ENCODE measurements around the gene CTPS2. TPM values are rescaled to one million over a fixed set of nuclear protein-coding genes. Genes with fewer than 3 reads are reported as not detected.

Gene CTPS2
- polyA plus RNA-seq, 1 of the 3 experiments (the other 2 are of a cell fraction), result 6.1 TPM

DNA sequence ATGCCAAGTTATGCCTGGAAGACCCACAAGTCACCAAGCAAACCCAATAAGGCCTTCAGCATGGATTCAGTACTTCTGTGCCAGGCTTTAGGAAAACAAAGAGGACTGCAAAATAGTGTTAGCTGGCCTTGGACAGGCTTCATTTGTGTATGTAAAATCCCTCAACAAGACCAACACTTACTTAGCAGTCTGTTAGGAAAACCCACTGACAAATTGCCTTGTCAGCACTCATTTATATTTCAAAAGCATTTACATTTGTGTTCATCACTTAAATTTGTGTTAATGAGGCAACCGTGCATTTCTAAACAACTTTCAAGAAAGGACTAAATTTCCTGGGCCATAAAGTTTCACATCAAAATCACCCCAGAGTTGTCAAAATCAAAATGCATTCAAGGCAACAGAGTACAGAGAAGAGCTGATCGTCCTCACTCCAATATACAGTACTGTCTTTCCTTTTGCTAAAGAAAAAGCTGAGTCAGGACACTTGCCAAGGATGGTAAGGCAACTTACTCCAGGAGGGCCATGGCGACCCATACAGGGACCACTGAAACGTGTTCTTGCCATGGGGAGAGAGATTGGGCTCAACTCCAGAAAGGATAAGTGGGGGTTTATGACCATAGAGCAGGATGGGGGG, 61.0 kb downstream of the CTPS2 start:
- Histone ChIP-seq H3F3A (replicated peaks; ENCODE audit: insufficient read depth) (no peaks in the 10 kb centered on the region), H2AFZ (ENCODE audit: low read depth) (no peak overlapping the region), H3K27me3 (ENCODE audit: insufficient read depth) (no peaks in the 10 kb centered on the region), H3K27ac (ENCODE audit: low read depth in 2 of 2, low read length in 1 of 2) (no peak overlapping the region), H3K9me2 (no peaks in the 10 kb centered on the region), H3K4me1 (ENCODE audit: control insufficient read depth in 1 of 2, insufficient read depth in 2 of 2, low read depth in 1 of 2, low read length in 1 of 2) (peaks cover 0 to 21% of the 10 kb centered on the region in 2 experiments; a peak in 1 of 4 replicates), H3K79me2 (ENCODE audit: insufficient read depth) (no peaks in the 10 kb centered on the region), H3K9ac (no peak overlapping the region), H3K9me3 (no peaks in the 10 kb centered on the region), H4K20me1 (ENCODE audit: insufficient read depth) (no peaks in the 10 kb centered on the region), H3K36me3 (replicated peaks in 1 of 2; ENCODE audit: control insufficient read depth in 1 of 2, insufficient read depth in 2 of 2, low read length in 1 of 2) (peaks cover 0 to 5% of the 10 kb centered on the region in 2 experiments), H3K4me2 (no peak overlapping the region), H3K4me3 (ENCODE audit: low read depth in 2 of 2, low read length in 1 of 2) (no peak overlapping the region)
- TF ChIP-seq MEF2A (IDR thresholded peaks at IDR 0.05; ENCODE audit: borderline replicate concordance, low read depth) (no peak), FOXM1 (IDR thresholded peaks at IDR 0.05; ENCODE audit: low read depth) (no peak), EZH2phosphoT487 (IDR thresholded peaks at IDR 0.05; ENCODE audit: borderline replicate concordance, low read depth) (no peak), NFIC (IDR thresholded peaks at IDR 0.05; ENCODE audit: borderline replicate concordance) (no peak), JUND (IDR thresholded peaks at IDR 0.05) (no peak)
- TF ChIP-seq, protein P1, sequence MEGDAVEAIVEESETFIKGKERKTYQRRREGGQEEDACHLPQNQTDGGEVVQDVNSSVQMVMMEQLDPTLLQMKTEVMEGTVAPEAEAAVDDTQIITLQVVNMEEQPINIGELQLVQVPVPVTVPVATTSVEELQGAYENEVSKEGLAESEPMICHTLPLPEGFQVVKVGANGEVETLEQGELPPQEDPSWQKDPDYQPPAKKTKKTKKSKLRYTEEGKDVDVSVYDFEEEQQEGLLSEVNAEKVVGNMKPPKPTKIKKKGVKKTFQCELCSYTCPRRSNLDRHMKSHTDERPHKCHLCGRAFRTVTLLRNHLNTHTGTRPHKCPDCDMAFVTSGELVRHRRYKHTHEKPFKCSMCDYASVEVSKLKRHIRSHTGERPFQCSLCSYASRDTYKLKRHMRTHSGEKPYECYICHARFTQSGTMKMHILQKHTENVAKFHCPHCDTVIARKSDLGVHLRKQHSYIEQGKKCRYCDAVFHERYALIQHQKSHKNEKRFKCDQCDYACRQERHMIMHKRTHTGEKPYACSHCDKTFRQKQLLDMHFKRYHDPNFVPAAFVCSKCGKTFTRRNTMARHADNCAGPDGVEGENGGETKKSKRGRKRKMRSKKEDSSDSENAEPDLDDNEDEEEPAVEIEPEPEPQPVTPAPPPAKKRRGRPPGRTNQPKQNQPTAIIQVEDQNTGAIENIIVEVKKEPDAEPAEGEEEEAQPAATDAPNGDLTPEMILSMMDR (IDR thresholded peaks at IDR 0.05), result no peak
- no peak for DNase-seq
- ChIA-PET POLR2A (interaction anchor here (0.6 kb wide), 1 partner anchor 34 kb away, joined by 3 read pairs; no protein-coding TSS in a partner anchor), CTCF (no interaction called here)
- WGBS (ENCODE audit: low lambda C conversion rate), result 77% methylated on average over 4 of the region's 4 CpGs

DNA sequence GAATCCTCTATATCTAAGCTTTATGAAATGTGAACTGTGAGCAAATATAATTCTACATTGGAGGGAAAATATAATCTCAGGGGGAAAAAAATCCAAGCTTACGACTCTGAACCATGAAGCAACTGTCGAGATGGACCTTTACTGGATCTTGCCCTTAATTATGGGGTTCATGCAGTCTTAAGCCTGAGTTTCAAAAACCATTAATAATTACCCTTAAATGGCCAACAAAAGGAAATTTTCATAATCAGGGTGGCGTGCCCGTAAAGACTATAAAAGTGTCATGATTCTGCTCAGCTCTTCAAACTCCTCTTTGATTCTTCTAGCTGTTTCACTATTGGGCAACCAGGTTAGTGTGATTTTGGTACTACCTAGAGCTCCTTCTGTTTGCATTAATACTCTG, 62.6 kb downstream of the CTPS2 start, which contains the start of gene S100G:
Gene S100G, plus strand, starts transcription at position 301 of the 400 bp plus-strand sequence. CDS start 849 bp downstream, outside the sequence.
- CTCF ChIA-PET, result interaction anchor here (1.2 to 1.9 kb wide), 2 partner anchors 14 to 21 kb away, joined by 3 to 8 read pairs; no protein-coding TSS in a partner anchor
- Histone ChIP-seq H3K9me3 (no peaks in the 10 kb centered on the region), H3K36me3 (replicated peaks in 1 of 2; ENCODE audit: control insufficient read depth in 1 of 2, insufficient read depth in 2 of 2, low read length in 1 of 2) (peaks cover 0 to 12% of the 10 kb centered on the region in 2 experiments), H3K4me1 (ENCODE audit: control insufficient read depth in 1 of 2, insufficient read depth in 2 of 2, low read depth in 1 of 2, low read length in 1 of 2) (peaks cover 0 to 21% of the 10 kb centered on the region in 2 experiments; a peak in 1 of 4 replicates), H3K9ac (no peak within 1 kb of the TSS), H3K9me2 (no peaks in the 10 kb centered on the region), H3K4me3 (ENCODE audit: low read depth in 2 of 2, low read length in 1 of 2) (no peak within 1 kb of the TSS), H3K27me3 (ENCODE audit: insufficient read depth) (no peaks in the 10 kb centered on the region), H3F3A (replicated peaks; ENCODE audit: insufficient read depth) (no peaks in the 10 kb centered on the region), H4K20me1 (ENCODE audit: insufficient read depth) (no peaks in the 10 kb centered on the region), H3K27ac (ENCODE audit: low read depth in 2 of 2, low read length in 1 of 2) (no peak within 1 kb of the TSS), H3K4me2 (no peak within 1 kb of the TSS), H2AFZ (ENCODE audit: low read depth) (no peak within 1 kb of the TSS), H3K79me2 (ENCODE audit: insufficient read depth) (no peaks in the 10 kb centered on the region)
- WGBS (ENCODE audit: low lambda C conversion rate), result 88% methylated on average over 4 of the region's 4 CpGs
- POLR2A ChIA-PET, result no interaction called here
- TF ChIP-seq FOXM1 (IDR thresholded peaks at IDR 0.05; ENCODE audit: low read depth), result no peak
- no peak for TF ChIP-seq EP300 (IDR thresholded peaks at IDR 0.05; ENCODE audit: borderline replicate concordance in 1 of 2, low read depth in 1 of 2, low read length in 1 of 2)
- DNase-seq, result no peak

All from SK-N-SH (cell line).